OCI-M1 (cell line): ENCODE measurements around the gene STKLD1.
"Not testable (repeated sequence)": the region's sequence is repeated elsewhere in the genome, so short reads cannot be mapped to it uniquely, and the experiment has no call there.

Experiments used
- DNase-seq: peaks from one replicate; lab custom pipeline; 2025; lab: John Stamatoyannopoulos, UW

Gene STKLD1

DNA sequence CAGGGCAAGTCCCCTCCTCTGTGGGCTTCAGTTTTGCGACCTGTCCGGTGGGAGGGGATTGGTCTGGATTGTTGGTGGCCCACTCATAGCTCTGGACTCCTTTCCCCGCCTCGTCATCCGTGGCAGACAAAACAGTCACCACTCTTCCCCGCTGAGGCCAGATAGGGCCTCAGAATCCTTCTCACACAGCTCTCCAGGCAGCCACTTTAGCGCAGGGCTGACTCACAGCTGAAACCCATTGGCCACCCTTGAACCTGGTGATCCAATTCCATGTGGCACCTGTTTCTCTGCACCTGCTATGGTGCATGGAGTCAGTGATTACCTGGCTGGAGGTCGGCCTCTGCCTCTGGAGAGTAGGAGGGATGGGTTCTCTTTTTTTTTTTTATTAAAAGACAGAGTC lies 67.8 kb downstream of the STKLD1 start:
- no peak for DNase-seq

DNA sequence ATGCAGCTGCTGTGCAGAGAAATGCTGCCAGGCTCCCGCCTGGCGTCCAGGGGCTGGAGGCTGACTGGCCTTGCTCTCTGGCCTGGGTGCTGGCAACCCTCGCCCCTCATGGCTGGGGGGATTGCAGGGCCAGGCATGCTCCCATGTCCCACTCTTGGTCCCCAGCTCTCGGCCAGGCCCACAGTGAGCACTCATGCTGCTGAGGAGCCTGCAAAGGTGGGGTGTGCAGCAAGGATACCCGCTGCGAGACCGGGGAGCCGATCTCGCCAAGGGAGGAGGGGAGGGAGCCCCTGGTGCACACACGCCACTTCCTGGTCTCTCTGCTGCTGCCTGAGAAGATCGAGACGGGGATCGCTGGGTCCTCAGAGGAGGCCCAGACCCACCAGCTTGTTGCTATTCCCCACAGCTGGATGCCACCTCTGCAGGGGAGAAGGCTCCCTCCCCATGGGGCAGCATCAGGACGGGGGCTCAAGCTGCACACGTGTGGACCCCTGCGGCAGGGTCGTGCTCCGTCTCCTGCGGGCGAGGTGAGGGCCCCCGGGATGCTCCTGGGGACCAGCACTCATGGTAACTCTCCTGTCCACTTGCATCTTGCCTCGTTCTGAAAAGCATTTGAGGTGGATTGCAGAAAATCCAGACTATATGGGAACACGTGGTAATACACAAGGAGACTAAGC lies 69.3 kb downstream of the STKLD1 start:
- DNase-seq: no peak

DNA sequence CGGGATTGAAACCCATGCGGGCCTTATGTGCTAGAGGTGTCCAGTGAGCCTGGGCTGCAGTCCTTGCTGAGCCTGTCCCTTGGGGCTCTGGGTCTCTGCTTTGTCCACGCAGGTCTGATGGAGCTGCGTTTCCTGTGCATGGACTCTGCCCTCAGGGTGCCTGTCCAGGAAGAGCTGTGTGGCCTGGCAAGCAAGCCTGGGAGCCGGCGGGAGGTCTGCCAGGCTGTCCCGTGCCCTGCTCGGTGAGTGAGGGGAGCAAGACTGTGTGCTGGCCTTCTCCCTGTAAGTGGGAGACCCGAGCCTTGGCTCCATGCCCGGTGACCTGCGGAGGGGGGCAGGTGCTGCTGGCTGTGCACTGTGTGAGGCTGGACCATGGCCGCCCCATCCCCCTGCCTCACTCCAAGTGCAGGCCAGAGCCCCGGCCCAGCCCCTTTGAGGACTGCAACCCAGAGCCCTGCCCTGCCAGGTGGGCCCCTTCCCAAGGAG lies 72.4 kb downstream of the STKLD1 start:
- DNase-seq: no peak

DNA sequence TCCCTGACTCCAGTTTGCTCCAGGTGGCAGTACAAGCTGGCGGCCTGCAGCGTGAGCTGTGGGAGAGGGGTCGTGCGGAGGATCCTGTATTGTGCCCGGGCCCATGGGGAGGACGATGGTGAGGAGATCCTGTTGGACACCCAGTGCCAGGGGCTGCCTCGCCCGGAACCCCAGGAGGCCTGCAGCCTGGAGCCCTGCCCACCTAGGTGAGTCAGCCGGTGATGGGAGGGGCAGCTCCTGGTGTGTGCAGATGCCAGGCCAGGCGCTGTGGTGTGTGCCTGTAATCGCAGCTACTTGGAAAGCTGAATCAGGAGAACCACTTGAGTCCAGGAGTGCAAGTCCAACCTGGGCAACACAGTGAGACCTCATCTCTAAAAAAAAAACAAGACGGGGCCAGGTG lies 73.6 kb downstream of the STKLD1 start:
- DNase-seq: no peak

DNA sequence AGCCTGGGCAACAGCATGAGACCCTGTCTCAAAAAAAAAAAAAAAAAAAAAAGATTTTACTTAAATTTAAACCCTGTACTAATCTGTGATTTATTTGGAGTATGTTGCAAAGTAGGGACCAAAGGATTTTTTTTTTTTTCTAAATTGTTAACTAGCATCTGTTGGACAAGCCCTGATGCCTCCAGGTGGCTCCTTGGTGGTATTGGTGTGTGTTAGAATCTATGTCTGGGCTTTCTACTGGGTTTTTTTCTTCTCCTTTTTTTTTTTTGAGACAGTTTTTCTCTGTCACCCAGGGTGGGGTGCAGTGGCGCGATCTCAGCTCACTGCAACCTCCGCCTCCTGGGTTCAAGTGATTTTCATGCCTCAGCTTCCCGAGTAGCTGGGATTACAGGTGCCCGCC lies 75.7 kb downstream of the STKLD1 start:
- DNase-seq: not testable (repeated sequence)

DNA sequence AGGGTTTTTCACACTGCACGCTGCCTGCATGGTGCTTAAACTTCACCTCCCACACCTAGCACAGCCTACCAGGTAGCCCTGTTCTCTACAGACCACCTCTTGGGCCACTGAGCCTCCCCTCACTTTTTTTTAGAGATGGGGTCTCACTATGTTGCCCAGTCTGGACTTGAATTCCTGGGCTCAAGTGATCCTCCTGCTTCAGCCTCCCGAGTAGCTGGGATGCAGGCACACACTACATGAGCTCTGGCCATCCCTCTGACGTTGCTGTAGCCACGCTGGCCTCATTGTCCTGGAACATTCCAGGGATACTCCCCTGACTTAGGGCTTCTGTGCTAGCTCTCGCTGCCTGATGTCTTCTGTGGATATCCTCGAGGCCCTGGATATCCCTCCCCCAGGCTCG lies 76.4 kb downstream of the STKLD1 start:
- DNase-seq: no peak

DNA sequence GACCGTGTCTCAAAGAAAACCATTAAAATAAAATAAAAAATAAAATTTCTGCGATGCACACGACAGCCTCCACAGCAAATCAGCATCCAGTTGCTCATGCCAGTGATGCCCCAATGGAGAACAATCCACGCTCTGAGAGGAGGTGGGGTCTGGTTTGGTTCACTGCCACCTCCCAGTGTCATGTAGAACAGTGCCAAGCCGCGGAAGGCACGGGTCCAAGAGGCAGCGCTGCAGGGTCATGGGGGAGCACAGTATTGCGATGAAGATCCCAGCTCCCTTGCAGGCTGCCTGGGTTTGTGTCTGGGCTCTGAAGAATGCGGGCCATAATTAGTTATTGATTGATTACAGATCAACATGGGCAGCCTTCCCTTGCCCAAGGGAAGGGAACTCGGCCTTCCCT lies 77.5 kb downstream of the STKLD1 start:
- no peak for DNase-seq

DNA sequence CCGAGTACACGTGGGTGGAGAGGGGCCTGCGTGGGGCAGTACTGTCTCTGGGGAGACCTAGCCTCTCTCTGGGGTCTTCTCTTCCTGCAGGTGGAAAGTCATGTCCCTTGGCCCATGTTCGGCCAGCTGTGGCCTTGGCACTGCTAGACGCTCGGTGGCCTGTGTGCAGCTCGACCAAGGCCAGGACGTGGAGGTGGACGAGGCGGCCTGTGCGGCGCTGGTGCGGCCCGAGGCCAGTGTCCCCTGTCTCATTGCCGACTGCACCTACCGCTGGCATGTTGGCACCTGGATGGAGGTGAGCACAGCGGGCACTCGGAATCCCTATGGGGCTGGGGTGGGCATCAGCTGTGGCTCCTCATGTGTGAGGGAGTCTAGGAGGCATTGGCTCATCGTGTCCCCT lies 78.2 kb downstream of the STKLD1 start:
- DNase-seq: no peak

DNA sequence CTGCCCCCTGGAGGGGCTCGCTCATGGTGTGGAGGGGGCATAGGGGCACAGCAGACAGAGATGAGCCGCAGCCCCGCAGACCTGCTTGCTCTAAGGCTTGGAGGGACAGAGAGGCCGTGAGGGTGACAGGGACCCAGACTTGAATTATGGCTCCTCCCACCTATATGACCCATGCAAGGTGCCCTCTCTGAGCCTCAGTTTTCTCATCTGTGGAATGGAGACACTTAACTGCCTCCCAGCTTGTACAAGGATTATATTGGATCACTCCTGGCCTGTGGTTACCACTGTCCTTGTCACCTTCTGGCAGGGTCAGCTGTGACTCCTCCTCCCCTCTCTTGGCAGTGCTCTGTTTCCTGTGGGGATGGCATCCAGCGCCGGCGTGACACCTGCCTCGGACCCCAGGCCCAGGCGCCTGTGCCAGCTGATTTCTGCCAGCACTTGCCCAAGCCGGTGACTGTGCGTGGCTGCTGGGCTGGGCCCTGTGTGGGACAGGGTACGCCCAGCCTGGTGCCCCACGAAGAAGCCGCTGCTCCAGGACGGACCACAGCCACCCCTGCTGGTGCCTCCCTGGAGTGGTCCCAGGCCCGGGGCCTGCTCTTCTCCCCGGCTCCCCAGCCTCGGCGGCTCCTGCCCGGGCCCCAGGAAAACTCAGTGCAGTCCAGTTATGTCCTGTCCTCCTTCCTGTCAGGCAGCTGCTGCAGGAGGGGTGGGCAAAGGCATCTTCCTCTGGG lies 78.9 kb downstream of the STKLD1 start:
- DNase-seq: no peak
